GM19452 (cell line): ENCODE data around the gene BGLAP.

ENCODE experiments used
- ATAC-seq: cut with Tn5 transposase; IDR thresholded peaks from one replicate; pipeline ENCODE4 v1.9.1; 2021; ENCODE audit not compliant: unreplicated experiment

Gene BGLAP

DNA sequence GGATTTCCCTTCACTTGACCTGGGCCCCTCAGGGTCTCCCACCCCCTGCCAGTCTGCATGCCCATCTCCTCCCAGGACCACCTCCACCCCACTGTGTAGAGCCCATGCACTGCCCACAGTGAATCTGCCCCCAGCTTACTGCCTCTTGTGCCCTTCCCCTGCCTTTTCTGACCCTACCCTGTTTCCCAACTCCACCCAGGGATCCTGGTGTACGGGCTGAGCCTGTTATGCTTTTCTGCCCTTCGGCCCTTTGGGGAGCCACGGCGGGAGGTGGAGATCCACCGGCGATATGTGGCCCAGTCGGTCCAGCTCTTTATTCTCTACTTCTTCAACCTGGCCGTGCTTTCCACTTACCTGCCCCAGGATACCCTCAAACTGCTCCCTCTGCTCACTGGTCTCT is 44.1 kb downstream of the BGLAP start:
- no peak for ATAC-seq

GRCh38 chr1:156289857-156290256 is 47.9 kb downstream of the BGLAP start:
- ATAC-seq: no peak

DNA sequence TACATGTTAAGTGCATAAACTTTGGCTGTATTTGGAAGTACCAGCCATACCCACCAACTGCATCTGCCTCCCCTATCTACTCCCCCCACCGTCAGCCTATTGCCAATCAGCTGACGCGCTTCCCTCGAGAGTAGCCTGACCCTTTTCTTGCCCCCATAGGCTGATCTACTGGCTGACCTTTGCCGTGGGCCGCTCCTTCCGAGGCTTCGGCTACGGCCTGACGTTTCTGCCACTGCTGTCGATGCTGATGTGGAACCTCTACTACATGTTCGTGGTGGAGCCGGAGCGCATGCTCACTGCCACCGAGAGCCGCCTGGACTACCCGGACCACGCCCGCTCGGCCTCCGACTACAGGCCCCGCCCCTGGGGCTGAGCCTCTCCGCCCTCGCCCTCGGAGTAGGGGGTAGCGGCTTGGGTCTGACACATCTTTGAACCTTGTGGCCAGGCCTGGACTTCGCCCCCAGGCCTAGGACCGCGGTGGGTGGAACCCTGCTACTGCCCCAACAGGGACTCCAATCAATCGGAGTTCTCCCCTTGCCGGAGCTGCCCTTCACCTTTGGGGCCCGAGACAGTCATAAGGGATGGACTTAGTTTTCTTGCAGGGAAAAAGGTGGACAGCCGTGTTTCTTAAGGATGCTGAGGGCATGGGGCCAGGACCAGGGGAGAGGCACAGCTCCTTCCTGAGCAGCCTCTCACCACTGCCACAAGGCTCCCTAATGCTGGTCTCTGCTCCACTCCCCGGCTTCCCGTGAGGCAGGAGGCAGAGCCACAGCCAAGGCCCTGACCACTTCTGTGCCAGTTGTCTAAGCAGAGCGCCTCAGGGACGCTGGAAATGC is 49.5 kb downstream of the BGLAP start:
- no peak for ATAC-seq
